Epithelial cell of alveolus of lung (primary cell): ENCODE data around the gene LMBRD2. TPM values are rescaled to one million over a fixed set of nuclear protein-coding genes. Genes with fewer than 3 reads are reported as not detected.

ENCODE experiments used
- total RNA-seq: library from RNA; depleted of rRNA; stranded (reverse); fragments of >200 nt; gene quantifications from 2 replicates; pipeline ENCODE4 v1.2.1, GENCODE V29; 2015

The LMBRD2 gene
- total RNA-seq: 5.1 and 7.0 TPM in 2 replicates

DNA sequence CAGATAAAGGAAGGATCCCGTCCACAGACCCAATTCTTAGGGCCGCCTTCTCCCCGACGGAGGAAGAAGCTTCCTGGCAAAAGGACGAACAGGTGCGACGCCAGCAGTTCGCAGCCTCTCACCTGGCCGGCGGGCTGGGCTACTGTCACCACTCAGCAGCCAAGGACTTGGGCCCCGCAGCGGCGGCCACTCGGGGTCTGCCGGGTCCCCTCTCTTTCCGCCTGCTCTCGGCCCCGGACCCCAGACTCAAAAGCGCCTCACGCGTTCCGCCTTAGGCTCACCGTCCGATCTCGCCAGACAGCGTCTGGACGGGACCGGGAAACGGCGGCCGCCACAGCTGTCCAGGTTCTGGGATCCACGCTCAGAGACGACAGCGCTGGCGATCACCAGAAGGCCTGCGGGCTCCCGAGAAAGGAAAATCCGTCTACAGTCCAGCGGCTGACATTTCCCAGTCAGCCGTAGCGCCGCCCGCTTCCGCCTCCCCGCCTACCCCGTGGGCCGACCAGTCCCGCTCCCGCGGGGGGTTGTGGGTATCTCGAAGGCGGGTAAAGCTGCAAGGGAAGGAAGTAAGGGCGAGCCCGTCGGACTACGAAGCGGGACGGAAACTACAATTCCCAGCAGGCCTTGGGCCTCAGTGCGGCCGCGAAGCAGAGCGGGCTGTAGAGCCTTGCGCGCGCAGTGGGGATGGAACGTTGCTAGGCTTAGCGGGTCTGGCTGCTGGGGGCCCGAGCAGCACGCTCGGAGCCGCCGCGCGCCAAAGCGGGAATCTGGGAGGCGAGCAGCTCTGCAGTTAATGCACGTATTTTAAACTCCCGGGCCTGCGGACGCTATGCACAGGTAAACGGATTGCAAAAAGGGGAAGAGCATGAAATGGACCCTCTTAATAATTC, at the start of gene LMBRD2, which contains the start of gene SKP2:
Gene LMBRD2, minus strand, starts transcription at position 454 of the 890 bp plus-strand sequence. CDS start 8,538 bp downstream, outside the sequence.
Gene SKP2, plus strand, starts transcription at position 678 of the 890 bp plus-strand sequence. Its CDS starts 152 bp downstream, at position 830.

DNA sequence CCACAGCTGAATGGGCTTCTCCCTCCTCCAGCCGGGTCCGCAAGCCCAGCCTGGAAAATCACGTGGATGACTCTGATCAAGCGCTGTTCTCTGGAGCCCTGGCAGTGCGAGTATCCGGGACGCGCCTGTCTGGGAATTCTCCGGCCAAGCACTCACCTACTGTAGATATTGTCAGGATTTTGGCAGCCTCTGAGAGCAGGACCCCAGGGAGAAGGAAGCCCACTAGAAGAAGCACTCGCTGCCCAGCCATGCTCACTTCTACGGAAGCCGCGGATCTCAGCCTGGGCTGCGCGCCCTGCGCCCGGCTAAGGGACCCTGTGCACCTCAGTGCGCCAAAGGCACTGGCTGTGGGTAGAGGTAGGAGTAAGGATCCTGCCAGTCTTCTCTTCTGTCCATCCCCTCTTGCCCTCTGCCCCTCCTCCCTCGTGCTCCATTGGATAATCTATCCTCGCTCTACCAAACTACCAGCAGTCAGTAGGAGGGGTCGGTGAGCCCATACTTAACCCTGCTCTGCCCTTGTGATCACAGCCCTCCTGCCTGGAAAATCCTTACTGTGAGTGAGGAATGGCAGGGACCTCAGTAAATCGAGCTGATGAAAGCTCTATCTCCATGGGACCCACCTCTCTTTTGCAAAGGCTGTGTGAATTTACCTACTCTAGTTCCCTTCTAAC, 85.0 kb downstream of the LMBRD2 start, which contains the start of gene UGT3A2:
Gene UGT3A2, minus strand, starts transcription at position 343 of the 671 bp plus-strand sequence. Its CDS starts 93 bp downstream, at position 250.

Other genes starting within 250 kb of the LMBRD2 start
- not detected in 2 replicates for gene CAPSL, start 213.3 kb downstream of the LMBRD2 start, total RNA-seq
- gene UGT3A1, start 160.5 kb downstream of the LMBRD2 start, total RNA-seq: not detected in 2 replicates
- gene UGT3A2, start 85.0 kb downstream of the LMBRD2 start, total RNA-seq: not detected in 2 replicates
- 22.5 and 24.0 TPM in 2 replicates for gene SKP2, start 224 bp upstream of the LMBRD2 start, total RNA-seq
- gene NADK2, start 90.0 kb upstream of the LMBRD2 start, total RNA-seq: 6.5 and 11.1 TPM in 2 replicates
- gene RANBP3L, start 150.0 kb upstream of the LMBRD2 start, total RNA-seq: 0.13 TPM in 1 of 2 replicates, not detected in the other